Ovary (tissue), 9 donors: ENCODE results near the gene FXN. TPM values are rescaled to one million over a fixed set of nuclear protein-coding genes. Genes with fewer than 3 reads are reported as not detected.

Source experiments
- DNase-seq, 5 donors: peaks; one replicate each; pipeline ENCODE4 v3.0.0-alpha.2; 2019 to 2020
- H3K27ac ChIP-seq, 2 donors: fragments of 200-600 bp; one replicate each; pipeline versions ENCODE4 v1.5.1 to v1.8.0; 2019 to 2022
- H3K27me3 ChIP-seq: fragments of 200-600 bp; one replicate; pipeline ENCODE4 v1.8.0; 2022
- H3K36me3 ChIP-seq: fragments of 200-600 bp; sonication (generic); one replicate; pipeline ENCODE4 v1.5.1; 2019
- H3K4me1 ChIP-seq: one replicate; pipeline ENCODE4 v1.8.1; 2013; ENCODE audit warnings: mild to moderate bottlenecking, moderate library complexity; ENCODE audit not compliant: insufficient read depth
- H3K4me3 ChIP-seq: fragments of 200-600 bp; sonication (generic); one replicate; pipeline ENCODE4 v1.5.1; 2017
- H3K9me3 ChIP-seq, 2 donors: fragments of 200-600 bp in 1 of 2; sonication (generic) in 1 of 2; one replicate each; pipeline versions ENCODE4 v1.5.1 to v1.8.1; 2013 to 2019; ENCODE audit warnings: mild to moderate bottlenecking in 1 of 2, moderate library complexity in 1 of 2
- EP300 ChIP-seq: sonication (generic); formaldehyde crosslinking; IDR thresholded peaks from one replicate; pipeline ENCODE4 v1.6.1; 2017; ENCODE audit warnings: antibody characterized with exemption
- POLR2A ChIP-seq: fragments of 450-650 bp; IDR thresholded peaks from one replicate; pipeline ENCODE4 v1.6.1; 2017; ENCODE audit warnings: antibody characterized with exemption, mild to moderate bottlenecking, moderate library complexity
- WGBS, 3 donors: extraction: QIAGEN DNeasy Blood & Tissue Kit in 1 of 3; methylation state at CpG; one replicate each; pipeline versions ENCODE4 v1.1.5 to v1.1.7; 2013 to 2017; 5-methylcytosine and 5-hydroxymethylcytosine counted together
- intact Hi-C, 4 donors: fragments of 100-400 bp; cut with DNase I; formaldehyde crosslinking; loops; one replicate each; pipeline versions ENCODE4 v1.11.0 to v1.15.1; 2022 to 2023
- polyA plus RNA-seq, 2 donors: library from polyadenylated mRNA; stranded (reverse); fragments of 200-250 nt in 1 of 2; fragments of 350-450 nt in 1 of 2; fragmentation: Illumina TruSeq in 1 of 2; extraction: RNeasy Lipid Tissue Mini Kit (QIAGEN cat#74804) in 1 of 2; gene quantifications; one replicate each; pipeline ENCODE4 v1.2.3, GENCODE V29; 2013 to 2014
- total RNA-seq, 7 donors: library from RNA; depleted of rRNA in 2 of 7; stranded (reverse); fragments of >200 nt in 2 of 7; fragmentation: NEBNext Ultra II Directional in 3 of 7; extraction: Animal tissue kit (Norgen Biotek cat#: 25700) in 3 of 7; gene quantifications; one replicate each; pipeline versions ENCODE4 v1.1.0 to v1.2.4, GENCODE V29; 2016 to 2023
- TF ChIP-seq, protein P1 (sequence below), 3 donors: fragments of 450-650 bp in 2 of 3; fragments of 200-600 bp in 1 of 3; IDR thresholded peaks; one replicate each; pipeline versions ENCODE4 v1.5.1 to v1.8.0; 2016 to 2022; ENCODE audit warnings: antibody characterized with exemption in 3 of 3, mild to moderate bottlenecking in 1 of 3
- donor health status: DM: no; HTN: no; CAD: no; lungs with moderate emphysema.
- donor health status: DM: no; HTN: no; CAD: no.
- donor health status: Bipolar disorder and iron deficiency.
- donor health status: DM: yes; HTN: yes; CAD: no.
- donor health status: DM: no; HTN: no; CAD: no.
- donor health status: DM: yes; HTN: yes; CAD: no.

The FXN gene
- total and polyA plus RNA-seq, 9 donors: 4.5 to 29.2 (median 21.9) TPM

DNA sequence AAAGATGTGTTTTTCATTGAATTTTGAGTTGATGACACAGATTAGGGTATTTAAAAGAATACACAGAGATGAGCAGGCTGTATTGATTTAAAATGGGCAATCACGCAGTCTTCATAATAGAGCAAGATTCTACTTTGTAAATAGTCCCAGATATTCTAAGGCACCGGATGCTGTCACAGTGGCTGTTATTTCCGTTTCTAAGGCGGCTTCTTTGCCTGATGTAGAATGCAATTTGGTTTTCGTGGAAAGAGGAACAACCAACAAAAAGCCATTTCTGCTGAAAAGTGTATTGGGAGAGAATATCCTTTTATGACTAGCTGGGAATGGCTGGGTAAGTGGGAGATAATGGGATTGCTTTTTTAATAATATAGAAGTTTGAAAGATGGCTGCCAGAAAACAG is 39.1 kb upstream of the FXN start:
- TF ChIP-seq, protein P1, sequence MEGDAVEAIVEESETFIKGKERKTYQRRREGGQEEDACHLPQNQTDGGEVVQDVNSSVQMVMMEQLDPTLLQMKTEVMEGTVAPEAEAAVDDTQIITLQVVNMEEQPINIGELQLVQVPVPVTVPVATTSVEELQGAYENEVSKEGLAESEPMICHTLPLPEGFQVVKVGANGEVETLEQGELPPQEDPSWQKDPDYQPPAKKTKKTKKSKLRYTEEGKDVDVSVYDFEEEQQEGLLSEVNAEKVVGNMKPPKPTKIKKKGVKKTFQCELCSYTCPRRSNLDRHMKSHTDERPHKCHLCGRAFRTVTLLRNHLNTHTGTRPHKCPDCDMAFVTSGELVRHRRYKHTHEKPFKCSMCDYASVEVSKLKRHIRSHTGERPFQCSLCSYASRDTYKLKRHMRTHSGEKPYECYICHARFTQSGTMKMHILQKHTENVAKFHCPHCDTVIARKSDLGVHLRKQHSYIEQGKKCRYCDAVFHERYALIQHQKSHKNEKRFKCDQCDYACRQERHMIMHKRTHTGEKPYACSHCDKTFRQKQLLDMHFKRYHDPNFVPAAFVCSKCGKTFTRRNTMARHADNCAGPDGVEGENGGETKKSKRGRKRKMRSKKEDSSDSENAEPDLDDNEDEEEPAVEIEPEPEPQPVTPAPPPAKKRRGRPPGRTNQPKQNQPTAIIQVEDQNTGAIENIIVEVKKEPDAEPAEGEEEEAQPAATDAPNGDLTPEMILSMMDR (IDR thresholded peaks at IDR 0.05): no peak
- TF ChIP-seq POLR2A (no peak), EP300 (no peak)
- intact Hi-C loops: loop anchor here in 1 of 4 donors (10.0 kb wide), 1 partner anchor 412 kb away; no protein-coding TSS in a partner anchor
- no peak overlapping the region for H3K27ac ChIP-seq
- no peaks in the 10 kb centered on the region for H3K27me3 ChIP-seq
- no peak overlapping the region for H3K4me3 ChIP-seq
- H3K4me1 ChIP-seq: no peaks in the 10 kb centered on the region
- no peaks in the 10 kb centered on the region for H3K9me3 ChIP-seq
- no peak for DNase-seq
- 89 to 95% (median 92%) methylated on average over 5 of the region's 5 CpGs for WGBS, 3 donors
- no peaks in the 10 kb centered on the region for H3K36me3 ChIP-seq

DNA sequence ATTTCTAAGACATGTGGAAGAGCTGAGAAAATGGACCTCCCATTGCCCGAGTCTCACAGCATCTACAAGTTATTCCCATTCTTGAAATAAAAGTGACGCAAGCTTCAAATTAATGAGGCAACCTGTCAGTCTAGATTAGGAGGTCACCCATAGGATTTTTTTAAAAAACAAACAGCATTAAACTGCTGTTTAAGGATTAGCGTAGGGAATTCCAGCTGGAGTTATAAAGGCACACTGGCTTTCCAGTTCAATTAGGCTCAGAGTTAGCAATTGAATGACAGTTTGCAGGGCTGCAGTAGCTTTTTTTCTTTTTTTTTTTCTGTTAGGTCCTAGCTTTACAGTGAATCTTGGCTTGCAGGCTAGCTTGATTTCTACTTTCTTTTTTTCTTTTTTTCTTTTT is 37.9 kb upstream of the FXN start:
- intact Hi-C loops: loop anchor here in 1 of 4 donors (10.0 kb wide), 1 partner anchor 413 kb away; no protein-coding TSS in a partner anchor
- TF ChIP-seq EP300 (no peak), POLR2A (no peak)
- TF ChIP-seq, protein P1 (IDR thresholded peaks at IDR 0.05): no peak
- WGBS, 3 donors: 86 to 89% (median 88%) methylated on average over 3 of the region's 3 CpGs

DNA sequence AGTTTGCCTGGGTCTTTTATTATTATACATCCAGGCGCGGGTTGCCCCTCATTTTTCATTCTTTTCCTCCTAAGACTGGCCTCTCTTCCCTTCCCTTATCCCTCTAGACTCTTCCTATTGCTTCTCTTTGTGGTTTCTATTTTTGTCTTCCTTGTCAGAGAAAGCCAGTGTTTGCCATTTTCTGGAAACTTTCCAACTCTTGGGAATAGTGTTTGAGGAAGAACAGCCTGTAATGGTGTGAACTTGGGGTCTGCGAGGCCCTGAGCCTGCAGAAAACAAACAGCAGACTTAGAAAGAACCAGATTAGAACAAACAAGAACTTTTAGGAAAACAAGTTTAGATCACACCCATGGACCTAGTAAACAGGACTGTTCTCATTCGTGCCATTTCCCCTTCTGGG is 37.2 kb upstream of the FXN start:
- H3K27ac ChIP-seq: no peak overlapping the region
- no peaks in the 10 kb centered on the region for H3K9me3 ChIP-seq
- no peaks in the 10 kb centered on the region for H3K36me3 ChIP-seq
- DNase-seq: no peak
- H3K27me3 ChIP-seq: no peaks in the 10 kb centered on the region
- H3K4me1 ChIP-seq: no peaks in the 10 kb centered on the region
- TF ChIP-seq, protein P1 (IDR thresholded peaks at IDR 0.05): no peak
- TF ChIP-seq EP300: no peak
- no peak for TF ChIP-seq POLR2A
- 40 to 56% (median 42%) methylated on average over 4 of the region's 4 CpGs for WGBS, 3 donors
- no peak overlapping the region for H3K4me3 ChIP-seq
- intact Hi-C loops: loop anchor here in 1 of 4 donors (10.0 kb wide), 1 partner anchor 414 kb away; no protein-coding TSS in a partner anchor

More for the DNA sequence above, 37.9 kb upstream of the FXN start:
- Histone ChIP-seq H3K4me1 (no peaks in the 10 kb centered on the region), H3K4me3 (no peak overlapping the region), H3K27ac (no peak overlapping the region), H3K27me3 (no peaks in the 10 kb centered on the region), H3K9me3 (no peaks in the 10 kb centered on the region), H3K36me3 (no peaks in the 10 kb centered on the region)
- DNase-seq: no peak

DNA sequence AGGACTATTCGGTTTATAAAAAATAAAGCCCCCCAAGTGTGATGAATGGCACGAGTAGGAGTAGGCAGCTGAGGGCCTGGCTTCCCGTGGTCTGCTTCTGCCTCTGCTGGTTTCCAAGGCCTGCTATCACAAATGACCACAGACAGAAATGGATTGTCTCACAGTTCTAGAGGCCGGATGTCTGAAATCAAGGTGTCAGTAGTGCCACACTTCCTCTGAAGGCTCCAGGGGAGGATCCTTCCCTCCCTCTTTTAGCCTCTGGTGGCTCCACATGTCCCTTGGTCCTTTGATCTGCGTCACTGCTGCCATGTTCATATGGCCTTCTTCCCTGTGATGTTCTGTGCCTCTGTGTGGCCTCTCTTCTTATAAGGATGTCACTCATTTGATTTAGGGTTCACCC is 36.7 kb upstream of the FXN start:
- TF ChIP-seq EP300: no peak
- TF ChIP-seq POLR2A: no peak
- TF ChIP-seq, protein P1 (IDR thresholded peaks at IDR 0.05): no peak
- WGBS, 3 donors: 59 to 61% (median 60%) methylated on average over 5 of the region's 5 CpGs
- Histone ChIP-seq H3K9me3 (no peaks in the 10 kb centered on the region), H3K4me1 (no peaks in the 10 kb centered on the region), H3K4me3 (no peak overlapping the region), H3K27ac (no peak overlapping the region), H3K36me3 (no peaks in the 10 kb centered on the region), H3K27me3 (no peaks in the 10 kb centered on the region)
- DNase-seq: no peak
- intact Hi-C loops: loop anchor here in 1 of 4 donors (10.0 kb wide), 1 partner anchor 414 kb away; no protein-coding TSS in a partner anchor
